Activated CD8-positive, alpha-beta memory T cell treated with anti-CD3 and anti-CD28 coated beads, Interleukin-2, amount 50 U/mL, for 24 hours (primary cell): ENCODE data around the gene CABYR.

Source experiments
- DNase-seq: peaks from one replicate; pipeline ENCODE4 v3.0.0-alpha.2; 2020; ENCODE audit errors: extremely low read depth

Gene CABYR

DNA sequence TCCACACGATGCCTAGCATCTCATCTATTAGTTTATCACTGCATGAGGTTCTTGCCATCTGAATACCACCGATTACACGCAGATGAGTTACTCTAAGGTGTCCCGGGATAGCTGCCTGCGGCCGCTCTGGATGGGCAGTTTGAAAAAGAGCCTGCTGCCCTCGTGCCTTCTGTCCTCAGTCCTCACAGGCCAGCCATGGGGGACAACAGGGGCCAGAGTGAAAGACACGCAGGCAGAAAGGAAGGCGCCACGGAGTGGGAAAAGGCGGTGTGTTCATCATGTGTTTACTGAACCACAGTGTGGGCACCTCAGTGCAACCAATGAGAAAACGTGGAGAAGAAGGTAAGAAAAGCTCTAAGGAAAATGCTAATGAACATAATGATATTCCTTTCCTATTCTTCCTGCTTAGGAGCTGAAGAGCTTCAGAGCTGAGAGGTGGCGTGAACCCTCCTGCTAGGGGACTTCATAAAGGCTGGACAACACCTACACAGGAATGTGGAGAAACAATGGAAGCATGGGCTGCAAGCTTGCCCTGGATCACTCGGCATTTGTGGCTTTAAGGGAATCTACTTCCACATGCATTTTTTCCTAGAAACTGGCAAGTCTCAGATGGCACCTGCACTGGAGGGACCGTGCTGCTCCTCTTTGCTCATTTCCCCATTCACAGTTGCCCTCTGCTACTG is 50.9 kb downstream of the CABYR start:
- DNase-seq, result no peak

DNA sequence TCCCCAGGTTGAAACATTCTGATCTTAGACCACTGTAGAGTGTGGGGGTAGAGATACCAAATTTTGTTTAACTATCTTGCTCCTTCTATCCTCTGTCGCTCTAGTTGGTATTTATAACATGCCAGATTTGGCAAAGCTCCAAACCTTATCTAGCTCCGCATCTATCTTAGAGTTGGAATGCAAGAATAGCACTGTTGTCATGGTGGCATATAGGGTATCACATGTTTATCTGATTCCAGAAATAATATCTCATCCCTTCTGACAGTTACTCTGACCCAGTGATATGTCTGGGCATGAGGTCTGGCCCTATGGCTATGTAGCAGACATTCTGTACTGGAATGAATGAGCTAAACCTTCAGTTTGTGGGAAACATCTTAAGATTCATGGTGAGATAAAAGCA is 51.7 kb downstream of the CABYR start:
- DNase-seq, result no peak

DNA sequence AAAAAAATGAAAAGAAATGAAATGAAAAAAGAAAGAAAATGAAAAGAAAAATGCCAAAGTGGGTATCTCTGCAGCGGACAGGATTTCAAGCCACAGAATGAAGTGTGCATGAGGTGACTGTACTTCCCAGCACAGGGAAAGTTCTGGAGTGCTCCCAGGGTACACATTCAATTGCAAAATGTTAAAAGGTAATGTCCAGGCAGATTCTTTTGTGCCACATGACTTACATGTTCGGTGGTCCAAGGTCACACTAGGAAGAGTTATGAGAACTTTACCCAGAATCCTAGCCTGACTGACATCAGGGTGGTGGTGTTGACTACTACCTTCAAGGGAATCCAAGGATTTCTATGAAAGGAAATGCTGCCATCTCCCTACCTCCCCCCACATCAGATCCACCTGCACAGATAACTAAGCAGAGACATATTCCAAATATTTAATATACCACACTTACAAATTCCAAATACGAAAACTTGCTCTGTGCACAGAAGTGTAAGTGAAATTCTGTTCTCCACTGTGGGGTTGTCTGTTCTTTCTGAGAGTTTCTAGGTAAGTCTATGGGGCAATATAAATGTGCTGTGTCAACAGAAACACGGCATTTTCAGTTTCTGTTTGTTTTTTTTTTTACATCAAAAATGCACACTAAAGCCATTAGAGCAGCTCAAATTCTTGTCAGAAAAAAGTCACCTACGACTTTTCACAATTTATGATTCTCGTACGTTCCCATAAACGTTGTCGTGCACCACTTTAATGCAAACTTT is 56.6 kb downstream of the CABYR start:
- DNase-seq, result no peak

DNA sequence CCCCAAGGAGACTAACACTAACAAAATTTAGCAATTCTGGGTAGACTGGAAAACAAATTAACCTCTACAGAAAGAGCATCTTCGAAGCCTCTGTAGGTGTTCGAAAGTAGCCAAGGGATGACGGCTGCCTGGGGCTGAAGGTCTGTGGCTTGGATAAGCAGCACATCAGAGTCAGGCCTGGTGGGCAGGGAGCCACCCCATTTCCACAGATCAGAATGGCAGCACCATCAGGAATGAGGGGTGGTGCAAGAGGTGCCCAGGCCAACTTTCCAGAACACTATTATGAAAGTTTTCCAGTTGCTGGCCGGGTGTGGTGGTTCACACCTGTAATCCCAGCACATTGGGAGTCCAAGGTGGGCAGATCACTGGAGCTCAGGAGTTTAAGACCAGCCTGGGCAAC is 57.9 kb downstream of the CABYR start:
- no peak for DNase-seq

DNA sequence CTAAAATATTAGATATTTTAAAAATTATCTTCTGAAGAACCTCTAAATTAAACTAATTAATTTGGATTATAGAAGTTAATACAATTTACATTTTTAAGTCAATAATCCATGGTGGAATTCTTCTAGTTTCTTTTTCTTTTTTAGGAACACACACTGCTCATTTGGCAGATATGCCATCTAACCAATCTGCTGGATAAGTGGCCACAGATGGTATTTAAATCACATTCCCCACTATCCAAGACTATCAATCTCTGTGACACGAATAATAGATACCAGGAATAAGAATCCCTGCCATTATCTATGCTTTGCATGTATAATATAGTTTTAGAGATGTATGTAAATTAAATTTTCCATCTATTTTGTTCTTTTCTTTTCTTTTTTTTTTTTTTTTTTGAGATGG is 58.5 kb downstream of the CABYR start:
- no peak for DNase-seq

DNA sequence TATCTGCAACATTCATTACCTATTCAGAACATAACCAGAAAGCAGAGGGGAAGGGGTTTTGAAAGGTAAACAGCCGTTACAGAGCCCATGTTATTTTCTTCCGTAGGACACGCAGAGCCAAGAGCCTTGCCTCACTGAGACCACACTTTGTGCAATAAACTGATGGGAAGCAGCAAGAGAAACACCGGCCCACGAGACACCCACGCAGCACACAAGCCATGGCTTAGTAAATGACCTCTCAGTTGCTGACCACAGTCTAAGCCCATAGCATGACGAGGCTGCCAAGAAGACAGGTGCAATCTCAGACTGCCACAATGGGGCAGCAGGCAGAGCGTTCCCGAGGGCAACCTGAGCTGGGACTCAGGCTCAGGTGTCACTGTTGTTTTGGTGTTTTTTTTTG is 59.6 kb downstream of the CABYR start:
- no peak for DNase-seq

DNA sequence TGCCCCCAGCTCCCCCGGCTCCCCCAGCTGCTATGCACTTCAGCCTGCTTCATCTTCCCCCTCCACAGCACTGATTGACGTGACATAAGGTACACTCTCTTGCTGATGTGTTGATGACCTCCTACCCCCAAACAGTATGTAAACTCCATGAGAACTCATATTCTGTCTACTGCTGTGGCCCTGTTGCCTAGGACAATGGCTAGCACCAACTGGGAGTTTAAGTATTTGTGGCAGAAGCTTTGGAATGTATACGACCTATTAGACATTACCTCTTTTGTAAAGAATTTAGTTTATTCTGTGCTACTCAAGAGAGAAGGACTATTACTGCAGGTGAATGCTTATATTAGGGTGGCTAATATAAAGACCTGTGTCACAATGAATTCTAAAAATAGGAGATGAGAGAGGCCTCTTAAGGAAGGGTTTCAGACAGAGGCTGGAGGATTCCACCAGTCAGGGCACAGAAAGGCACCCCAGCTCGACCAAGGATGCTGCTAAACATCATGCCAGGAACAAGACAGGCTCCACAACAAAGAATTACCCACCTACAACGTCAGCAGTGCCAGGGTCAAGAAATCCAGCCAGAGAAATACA is 60.6 kb downstream of the CABYR start:
- no peak for DNase-seq

DNA sequence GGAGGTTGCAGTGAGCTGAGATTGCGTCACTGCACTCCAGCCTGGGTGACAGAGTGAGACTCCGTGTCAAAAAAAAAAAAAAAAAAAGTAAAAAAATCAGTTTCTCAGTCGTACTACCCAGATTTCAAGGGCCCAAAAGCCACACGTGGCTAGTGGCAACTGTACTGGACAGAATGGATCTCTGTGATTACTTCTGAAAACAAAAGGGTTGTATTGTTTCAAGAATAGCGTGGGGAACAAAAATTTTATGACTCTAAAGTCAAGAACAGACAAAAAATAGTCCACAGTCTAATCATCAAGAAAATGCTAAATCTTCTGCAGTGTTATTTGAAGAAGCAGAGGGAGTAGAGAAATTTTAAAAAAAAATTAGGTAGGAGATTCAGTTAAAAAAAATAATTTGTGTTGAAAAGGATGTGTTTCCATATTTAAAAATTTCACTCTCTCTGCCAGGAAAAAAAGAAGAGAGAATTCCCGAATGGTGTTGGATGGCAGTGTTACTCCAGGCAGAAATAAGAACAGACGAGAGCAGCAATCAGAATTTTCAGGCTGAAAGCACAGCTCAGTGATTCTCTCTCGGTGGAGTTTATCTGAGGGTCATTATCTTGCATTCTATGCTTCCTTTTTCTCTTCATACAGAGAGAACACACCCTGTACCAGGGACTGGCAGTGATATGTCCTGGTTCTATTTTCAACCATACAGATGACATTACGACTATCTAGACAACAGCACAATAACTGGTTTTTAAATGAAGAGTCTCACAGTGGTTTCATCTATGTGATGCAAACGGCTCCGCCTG is 61.8 kb downstream of the CABYR start:
- no peak for DNase-seq

DNA sequence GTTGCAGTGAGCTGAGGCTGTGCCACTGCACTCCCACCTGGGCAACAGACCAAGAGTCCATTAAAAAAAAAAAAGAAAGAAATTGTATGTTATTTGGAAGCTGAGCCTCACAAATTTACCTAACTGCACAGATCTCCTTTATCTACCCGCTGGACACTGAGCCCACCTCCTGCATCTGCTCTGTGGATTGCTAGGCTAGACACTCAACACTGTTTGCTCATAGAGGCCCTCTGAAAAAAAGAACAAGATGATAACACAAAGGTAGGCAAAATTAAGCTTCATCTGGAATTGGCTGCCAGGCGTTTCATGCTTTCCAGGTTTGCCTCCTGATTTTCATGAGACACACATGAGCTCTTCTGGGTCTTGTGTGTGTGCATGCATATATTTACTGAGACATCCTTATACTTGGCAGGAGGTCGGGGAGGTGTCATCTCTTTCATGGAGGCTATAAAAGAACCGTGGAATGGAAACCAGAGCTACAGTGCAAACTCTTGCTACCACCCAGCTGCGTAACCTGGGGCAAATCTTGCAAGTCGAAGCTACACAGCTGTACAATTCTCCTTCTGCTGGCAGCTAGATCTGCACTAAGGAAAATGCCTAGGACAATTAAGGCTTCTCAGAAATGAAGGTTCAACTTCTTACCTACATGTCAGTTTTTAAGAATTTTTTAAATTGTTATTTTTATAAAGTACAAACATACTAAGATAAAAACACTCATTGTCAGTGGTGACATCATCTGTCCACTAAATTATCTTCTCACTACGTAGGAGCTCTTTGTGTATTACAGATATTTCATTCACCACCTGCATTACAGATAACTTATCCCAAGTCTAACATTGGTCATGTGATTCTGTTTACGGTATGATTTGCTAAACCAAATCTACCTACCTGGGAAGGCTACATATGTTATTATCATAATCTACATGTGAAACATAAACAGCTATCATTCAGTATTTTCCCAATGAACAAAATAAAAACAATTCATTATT is 63.1 kb downstream of the CABYR start:
- DNase-seq, result no peak

DNA sequence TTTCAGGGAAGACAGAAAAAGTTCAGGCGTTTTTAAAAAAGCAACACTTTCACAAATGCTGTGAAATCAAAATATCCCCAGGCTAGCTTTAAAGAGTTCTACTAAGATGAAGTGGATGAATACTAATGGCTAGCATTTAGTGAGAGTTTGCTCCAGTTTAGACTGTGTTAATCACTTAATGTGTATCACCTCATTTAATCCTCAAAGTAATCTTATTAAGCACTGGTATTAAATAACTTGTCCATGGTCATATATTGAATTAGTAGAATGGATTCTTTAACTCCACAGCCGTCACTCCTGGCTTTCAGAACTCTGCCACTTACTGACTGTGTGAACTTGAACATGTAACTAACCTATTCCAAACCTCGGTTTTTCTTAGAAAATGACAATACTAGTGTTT is 66.0 kb downstream of the CABYR start:
- DNase-seq, result no peak

DNA sequence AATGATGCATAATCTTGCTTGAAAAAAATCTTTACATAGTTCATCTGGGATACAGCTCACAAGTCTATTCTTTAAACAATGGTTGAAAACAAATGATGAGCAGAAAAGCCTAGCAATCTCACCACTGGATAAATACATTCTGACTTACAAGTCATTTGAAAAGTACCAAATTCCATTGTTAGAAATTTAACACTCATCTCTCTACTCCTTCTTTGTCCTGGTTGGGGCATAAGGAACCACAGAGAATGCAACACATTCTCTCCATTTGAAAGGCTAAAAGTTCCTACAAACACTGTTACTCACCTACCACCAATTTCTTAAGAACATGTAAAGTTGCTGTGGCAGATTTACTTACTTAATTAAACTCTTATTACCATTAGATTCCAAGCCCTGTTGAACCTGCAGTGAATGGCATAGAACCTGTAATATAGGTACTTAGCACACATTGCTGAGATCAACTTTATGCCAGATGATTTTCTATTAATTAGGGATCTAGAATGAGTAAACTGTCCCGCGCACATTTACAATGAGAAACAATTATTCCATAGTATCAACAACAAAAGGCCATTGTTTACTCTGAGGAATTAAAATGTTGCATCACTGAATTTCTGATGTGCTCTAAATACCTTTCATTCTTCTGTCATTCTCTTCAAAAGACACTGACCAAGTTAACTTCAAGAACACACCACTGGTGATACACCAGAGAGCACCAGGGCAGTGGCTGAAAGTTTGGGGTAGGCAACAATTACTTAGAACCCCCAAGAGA is 69.6 kb downstream of the CABYR start:
- DNase-seq, result no peak

DNA sequence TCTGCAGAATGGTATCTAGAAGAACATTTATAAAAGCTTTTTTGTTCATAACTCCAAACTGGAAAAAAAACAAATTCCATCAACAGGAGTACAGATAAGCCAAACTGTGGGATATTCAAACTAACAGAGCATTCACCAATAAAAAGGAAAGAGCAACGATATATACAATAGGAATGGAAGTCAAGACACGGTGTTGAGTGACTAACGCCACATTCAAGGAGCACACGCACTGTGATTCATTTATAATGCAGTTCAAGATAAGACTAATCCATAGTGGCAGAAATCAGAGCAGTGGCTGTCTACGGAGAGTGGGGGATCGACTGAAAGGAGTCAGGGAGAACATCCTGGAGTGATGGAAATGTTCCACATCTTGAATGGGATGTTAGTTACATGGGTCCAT is 70.7 kb downstream of the CABYR start:
- no peak for DNase-seq
